T-cell (primary cell): ENCODE data around the gene TMEM250. TPM values are rescaled to one million over a fixed set of nuclear protein-coding genes. Genes with fewer than 3 reads are reported as not detected.

Experiments
- ATAC-seq, 4 experiments: fragments of 200-7000 bp in 3 of 4; fragments of 150-1000 bp in 1 of 4; cut with Tn5 transposase; replicated peaks in 1 of 4; 1 replicate in 3 of 4; 2 replicates in 1 of 4; pipeline ENCODE4 v1.10.0; 2021; ENCODE audit warnings: moderate library complexity in 3 of 4, mild to moderate bottlenecking in 2 of 4, moderate number of reproducible peaks in 1 of 4
- CTCF ChIA-PET, 2 donors: fragments of 300-600 bp; sonication (Branson Sonifier 250); formaldehyde crosslinking; loops; one replicate each; lab custom pipeline; 2022; ENCODE audit warnings: antibody characterized with exemption in 2 of 2; lab: Charles Lee
- POLR2A ChIA-PET, 2 donors: fragments of 300-600 bp; sonication (Branson Sonifier 250); formaldehyde crosslinking; loops; one replicate each; lab custom pipeline; 2022; ENCODE audit warnings: antibody characterized with exemption in 2 of 2; lab: Charles Lee
- DNase-seq, 35 experiments: peaks; one replicate each; pipeline versions ENCODE4 v3.0.0 to v3.0.0-alpha.2; 2013 to 2023
- H3K27ac ChIP-seq: one replicate; pipeline ENCODE4 v1.5.1; 2013; ENCODE audit warnings: low read length
- H3K27me3 ChIP-seq, 2 experiments: replicated peaks in 1 of 2; 1 replicate in 1 of 2; 2 replicates in 1 of 2; pipeline versions ENCODE4 v1.6.1 to v1.7.0; 2013; ENCODE audit warnings: low read length in 1 of 2, mixed read lengths in 1 of 2; ENCODE audit not compliant: control insufficient read depth in 2 of 2, insufficient read depth in 2 of 2; ENCODE audit errors: extremely low read depth in 1 of 2
- H3K36me3 ChIP-seq, 2 donors: 1 replicate in 1 of 2; 2 replicates in 1 of 2; pipeline versions ENCODE4 v1.6.1 to v1.7.0; 2013; ENCODE audit warnings: low read length in 1 of 2; ENCODE audit not compliant: control insufficient read depth in 2 of 2, insufficient read depth in 1 of 2; ENCODE audit errors: extremely low read depth in 1 of 2
- H3K4me1 ChIP-seq, 2 experiments: 1 replicate in 1 of 2; 2 replicates in 1 of 2; pipeline versions ENCODE4 v1.6.1 to v1.7.0; 2013; ENCODE audit warnings: low read length in 2 of 2, mixed read lengths in 1 of 2; ENCODE audit not compliant: insufficient read depth in 2 of 2, control insufficient read depth in 1 of 2; ENCODE audit errors: extremely low read depth in 1 of 2
- H3K4me3 ChIP-seq, 2 donors: 1 replicate in 1 of 2; 2 replicates in 1 of 2; pipeline versions ENCODE4 v1.5.1 to v1.7.0; 2013; ENCODE audit warnings: mild to moderate bottlenecking in 2 of 2, low read length in 1 of 2, moderate library complexity in 1 of 2; ENCODE audit not compliant: control insufficient read depth in 1 of 2; ENCODE audit errors: extremely low read depth in 1 of 2
- H3K9me3 ChIP-seq: 2 replicates; pipeline ENCODE4 v1.7.0; 2013
- H3K27ac Mint-ChIP-seq, 2 donors: one replicate each; pipeline ENCODE4 v1.8.0; 2020 to 2021; ENCODE audit warnings: mild to moderate bottlenecking in 2 of 2, mixed read lengths in 2 of 2
- H3K27me3 Mint-ChIP-seq, 2 donors: one replicate each; pipeline ENCODE4 v1.8.0; 2021 to 2022; ENCODE audit warnings: mixed read lengths in 2 of 2
- H3K36me3 Mint-ChIP-seq: one replicate; pipeline ENCODE4 v1.8.0; 2021; ENCODE audit warnings: mixed read lengths
- H3K4me1 Mint-ChIP-seq, 3 donors: one replicate each; pipeline ENCODE4 v1.8.0; 2020 to 2022; ENCODE audit warnings: mixed read lengths in 3 of 3, mild to moderate bottlenecking in 1 of 3
- H3K4me3 Mint-ChIP-seq, 3 donors: one replicate each; pipeline ENCODE4 v1.8.0; 2020 to 2022; ENCODE audit warnings: mild to moderate bottlenecking in 3 of 3, mixed read lengths in 3 of 3, moderate library complexity in 3 of 3
- H3K9me3 Mint-ChIP-seq, 3 donors: one replicate each; pipeline ENCODE4 v1.8.0; 2020 to 2022; ENCODE audit warnings: mixed read lengths in 3 of 3
- WGBS: methylation state at CpG from one replicate; pipeline ENCODE4 v1.1.5; 2013; ENCODE audit warnings: missing lambda C conversion rate; ENCODE audit not compliant: insufficient coverage; 5-methylcytosine and 5-hydroxymethylcytosine counted together
- total RNA-seq, 35 experiments: library from RNA in 6 of 35; stranded (reverse) in 6 of 35; fragments of 120-200 nt in 1 of 35; gene quantifications; one replicate each; pipeline versions ENCODE4 v1.2.1 to v1.2.4 and lab custom pipeline; 2013 to 2026

Gene TMEM250
- total RNA-seq, 5 donors from 2014 or later (not counting 1 experiment from before 2014, with no cell fraction given), result 21.0 to 77.9 (median 63.0) TPM

- Mint-ChIP-seq H3K4me1 (peaks cover 7 to 8% (median 8%) of the 10 kb centered on the region in 3 donors), H3K27me3 (peaks cover 11 to 31% of the 10 kb centered on the region in 2 donors), H3K36me3 (no peaks in the 10 kb centered on the region), H3K9me3 (no peaks in the 10 kb centered on the region), H3K4me3 (no peak overlapping the region), H3K27ac (no peak overlapping the region)
- DNase-seq, result peak in 25 of 35 experiments; percentile 12 to 60 (median 31)
- no peak overlapping the region for H3K4me3 ChIP-seq
- ChIA-PET CTCF (no interaction called here), POLR2A (no interaction called here)
- H3K27me3 ChIP-seq, result peaks cover 0 to 61% of the 10 kb centered on the region in 2 experiments
- H3K27ac ChIP-seq, result no peak overlapping the region
- no peaks in the 10 kb centered on the region for H3K36me3 ChIP-seq
- peaks cover 0 to 5% of the 10 kb centered on the region in 2 experiments for H3K4me1 ChIP-seq
- WGBS, result 33% methylated on average over 2 of the region's 9 CpGs
- ATAC-seq, result no peak
- no peaks in the 10 kb centered on the region for H3K9me3 ChIP-seq
Measured at GRCh38 chr9:136138566-136138965, 19.9 kb upstream of the TMEM250 start.

GRCh38 chr9:136137321-136138265 is 18.9 kb upstream of the TMEM250 start:
- H3K4me3 ChIP-seq, result no peak overlapping the region
- CTCF ChIA-PET, result no interaction called here
- peaks cover 0 to 59% of the 10 kb centered on the region in 2 experiments for H3K27me3 ChIP-seq
- 81% methylated on average over 12 of the region's 27 CpGs for WGBS
- POLR2A ChIA-PET, result no interaction called here
- Mint-ChIP-seq H3K9me3 (no peaks in the 10 kb centered on the region), H3K27me3 (peaks cover 13 to 33% of the 10 kb centered on the region in 2 donors), H3K4me1 (peaks cover 9 to 10% (median 9%) of the 10 kb centered on the region in 3 donors), H3K36me3 (no peaks in the 10 kb centered on the region), H3K4me3 (no peak overlapping the region), H3K27ac (no peak overlapping the region)
- no peak overlapping the region for H3K27ac ChIP-seq
- H3K4me1 ChIP-seq, result peaks cover 0 to 8% of the 10 kb centered on the region in 2 experiments
- no peaks in the 10 kb centered on the region for H3K9me3 ChIP-seq
- DNase-seq (no peak), ATAC-seq (no peak)
- H3K36me3 ChIP-seq, result no peaks in the 10 kb centered on the region

- ATAC-seq, result no peak
- Mint-ChIP-seq H3K36me3 (no peaks in the 10 kb centered on the region), H3K4me3 (no peak overlapping the region), H3K27me3 (peaks cover 13 to 40% of the 10 kb centered on the region in 2 donors), H3K9me3 (no peaks in the 10 kb centered on the region), H3K27ac (no peak overlapping the region), H3K4me1 (peaks cover 9 to 13% (median 10%) of the 10 kb centered on the region in 3 donors)
- Histone ChIP-seq H3K4me3 (no peak overlapping the region), H3K9me3 (no peaks in the 10 kb centered on the region), H3K27ac (no peak overlapping the region), H3K36me3 (no peaks in the 10 kb centered on the region), H3K4me1 (peaks cover 0 to 8% of the 10 kb centered on the region in 2 experiments), H3K27me3 (peaks cover 0 to 67% of the 10 kb centered on the region in 2 experiments)
- ChIA-PET POLR2A (no interaction called here), CTCF (no interaction called here)
- WGBS, result 90% methylated on average over 24 of the region's 33 CpGs
- DNase-seq, result no peak
Measured at GRCh38 chr9:136136127-136136925, 17.7 kb upstream of the TMEM250 start.

GRCh38 chr9:136135326-136136126 is 16.9 kb upstream of the TMEM250 start:
- H3K4me1 ChIP-seq, result peaks cover 0 to 8% of the 10 kb centered on the region in 2 experiments
- peaks cover 13 to 43% of the 10 kb centered on the region in 2 donors for H3K27me3 Mint-ChIP-seq
- no peak overlapping the region for H3K4me3 ChIP-seq
- H3K36me3 ChIP-seq, result no peaks in the 10 kb centered on the region
- H3K36me3 Mint-ChIP-seq, result no peaks in the 10 kb centered on the region
- peaks cover 0 to 71% of the 10 kb centered on the region in 2 experiments for H3K27me3 ChIP-seq
- no peak overlapping the region for H3K4me3 Mint-ChIP-seq
- WGBS, result 66% methylated on average over 18 of the region's 18 CpGs
- ChIA-PET POLR2A (no interaction called here), CTCF (no interaction called here)
- no peak for DNase-seq
- no peak for ATAC-seq
- no peaks in the 10 kb centered on the region for H3K9me3 ChIP-seq
- H3K27ac Mint-ChIP-seq, result no peak overlapping the region
- H3K27ac ChIP-seq, result no peak overlapping the region
- H3K9me3 Mint-ChIP-seq, result no peaks in the 10 kb centered on the region
- peaks cover 9 to 13% (median 10%) of the 10 kb centered on the region in 3 donors for H3K4me1 Mint-ChIP-seq

- Histone ChIP-seq H3K27ac (no peak overlapping the region), H3K36me3 (no peaks in the 10 kb centered on the region), H3K4me1 (peaks cover 0 to 8% of the 10 kb centered on the region in 2 experiments), H3K4me3 (no peak overlapping the region), H3K27me3 (peaks cover 0 to 80% of the 10 kb centered on the region in 2 experiments), H3K9me3 (no peaks in the 10 kb centered on the region)
- Mint-ChIP-seq H3K36me3 (no peaks in the 10 kb centered on the region), H3K27ac (peak overlapping the region in 1 of 2 donors; percentile 11), H3K4me1 (peaks cover 9 to 13% (median 10%) of the 10 kb centered on the region in 3 donors), H3K4me3 (peak overlapping the region; percentile 46 to 76 (median 68)), H3K9me3 (no peaks in the 10 kb centered on the region), H3K27me3 (peaks cover 22 to 47% of the 10 kb centered on the region in 2 donors)
- no peak for ATAC-seq
- DNase-seq, result no peak
- POLR2A ChIA-PET, result no interaction called here
- CTCF ChIA-PET, result no interaction called here
- 43% methylated on average over 12 of the region's 18 CpGs for WGBS
Measured at GRCh38 chr9:136133959-136134484, 15.3 kb upstream of the TMEM250 start.
